Left lobe of liver (tissue), 2 donors: ENCODE measurements around the gene KCTD10. TPM values are rescaled to one million over a fixed set of nuclear protein-coding genes. Genes with fewer than 3 reads are reported as not detected.
"Not testable (repeated sequence)": the region's sequence is repeated elsewhere in the genome, so short reads cannot be mapped to it uniquely, and the experiment has no call there.

Experiments used
- ATAC-seq: fragments of 200-7000 bp; cut with Tn5 transposase; one replicate; pipeline ENCODE4 v1.9.1; 2020; ENCODE audit warnings: mild to moderate bottlenecking, moderate library complexity
- DNase-seq: peaks from one replicate; pipeline ENCODE4 v3.0.0-alpha.2; 2020; ENCODE audit warnings: low spot score
- total RNA-seq: library from RNA; stranded (reverse); gene quantifications from one replicate; pipeline ENCODE4 v1.2.1, GENCODE V29; 2021
- donor health status: DM: no; HTN: no; CAD: no; lungs with moderate emphysema.
- donor health status: DM: no; HTN: yes; CAD: no.

The KCTD10 gene
- total RNA-seq, 1 donor from 2014 or later, result 7.0 TPM

- ATAC-seq (peak; percentile 92), DNase-seq (peak; percentile 71)
Observed at GRCh38 chr12:109450980-109451379, 26.1 kb downstream of the KCTD10 start.

- DNase-seq (no peak), ATAC-seq (no peak)
Observed at GRCh38 chr12:109449845-109450532, 27.1 kb downstream of the KCTD10 start.

- ATAC-seq (peak; percentile 38), DNase-seq (no peak)
Observed at GRCh38 chr12:109448707-109449390, 28.3 kb downstream of the KCTD10 start.

DNA sequence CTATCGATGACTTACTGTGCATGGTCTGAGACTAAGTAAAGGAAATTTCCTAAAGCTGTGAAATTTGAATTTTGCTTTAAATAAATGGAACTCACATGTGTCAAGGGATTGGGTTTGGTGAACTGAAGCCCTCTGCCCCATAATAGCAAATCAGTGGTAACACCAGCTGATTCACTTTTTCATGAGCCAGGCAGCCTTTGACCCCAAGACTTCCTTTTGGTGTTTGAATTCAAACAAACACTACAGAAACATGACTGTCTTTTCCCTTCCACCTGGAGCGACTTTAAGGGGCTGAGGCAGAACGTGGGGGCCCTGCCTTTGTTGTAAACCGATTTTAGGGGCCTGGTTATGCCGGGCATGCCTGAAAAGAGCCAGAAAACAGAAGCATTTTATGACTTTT lies 28.8 kb downstream of the KCTD10 start:
- no peak for DNase-seq
- peak; percentile 38 for ATAC-seq

- no peak for DNase-seq
- no peak for ATAC-seq
Observed at GRCh38 chr12:109447482-109447881, 29.6 kb downstream of the KCTD10 start.

DNA sequence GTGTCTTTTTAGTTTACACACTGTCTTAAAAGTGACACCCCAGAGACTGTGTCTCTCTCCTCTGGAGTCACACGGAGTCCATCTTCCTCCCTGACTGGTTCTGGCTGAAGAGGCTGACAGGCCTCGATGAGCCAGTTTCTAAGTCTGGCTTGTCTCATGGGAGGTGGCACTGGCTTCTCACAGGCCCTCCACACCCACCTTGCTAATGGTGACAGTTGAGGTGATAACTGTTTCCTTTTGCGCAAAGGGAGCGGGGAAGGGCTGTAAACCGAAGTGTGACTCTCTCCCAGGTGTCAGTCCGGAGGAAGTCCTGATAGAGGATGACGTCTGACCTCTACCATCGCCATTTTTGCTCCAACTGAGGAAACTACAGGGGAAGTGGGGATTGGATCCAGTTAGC lies 30.2 kb downstream of the KCTD10 start:
- ATAC-seq (no peak), DNase-seq (no peak)

- DNase-seq (no peak), ATAC-seq (no peak)
Observed at GRCh38 chr12:109445191-109445609, 31.9 kb downstream of the KCTD10 start.

GRCh38 chr12:109444259-109444658 lies 32.8 kb downstream of the KCTD10 start:
- no peak for ATAC-seq

GRCh38 chr12:109443794-109444193 lies 33.3 kb downstream of the KCTD10 start:
- no peak for DNase-seq
- no peak for ATAC-seq

More at GRCh38 chr12:109444259-109444658, 32.8 kb downstream of the KCTD10 start:
- DNase-seq, result no peak

DNA sequence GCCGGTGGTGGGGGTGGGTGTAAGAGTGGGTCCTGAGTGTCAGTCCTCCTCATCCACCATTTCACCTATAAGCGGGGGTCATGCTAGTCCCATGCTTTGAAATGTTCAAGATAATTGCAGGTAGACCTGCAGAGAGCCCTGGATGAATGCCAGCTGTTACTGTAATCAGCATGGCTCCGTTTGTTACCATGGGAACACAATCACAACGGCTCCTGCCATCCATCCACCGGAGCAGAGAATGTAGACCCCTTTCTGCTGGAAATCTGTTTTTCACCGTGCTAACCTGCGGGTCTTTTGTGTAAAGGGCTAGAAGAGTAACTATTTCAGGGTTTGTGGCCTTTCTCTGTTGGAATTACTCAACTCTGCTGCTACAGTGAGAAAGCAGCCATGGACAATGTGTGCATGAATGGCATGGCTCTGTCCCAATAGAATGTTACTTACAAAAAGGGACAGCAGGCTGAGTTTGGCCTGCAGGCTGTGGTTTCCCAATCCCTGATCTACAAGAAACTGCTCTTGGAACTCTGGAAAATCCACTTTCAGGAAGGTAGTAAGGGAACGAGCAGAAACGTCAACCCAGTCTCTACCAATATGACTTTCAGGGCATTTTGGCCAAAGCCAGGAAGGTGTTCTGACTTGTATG lies 36.1 kb downstream of the KCTD10 start:
- ATAC-seq, result no peak

GRCh38 chr12:109439951-109440350 lies 37.1 kb downstream of the KCTD10 start:
- not testable (repeated sequence) for ATAC-seq, DNase-seq

More for the DNA sequence above, 36.1 kb downstream of the KCTD10 start:
- DNase-seq, result no peak

- no peak for ATAC-seq
- no peak for DNase-seq
Observed at GRCh38 chr12:109439181-109439580, 37.9 kb downstream of the KCTD10 start.

GRCh38 chr12:109436188-109436560 lies 40.9 kb downstream of the KCTD10 start:
- DNase-seq, result no peak
- no peak for ATAC-seq

DNA sequence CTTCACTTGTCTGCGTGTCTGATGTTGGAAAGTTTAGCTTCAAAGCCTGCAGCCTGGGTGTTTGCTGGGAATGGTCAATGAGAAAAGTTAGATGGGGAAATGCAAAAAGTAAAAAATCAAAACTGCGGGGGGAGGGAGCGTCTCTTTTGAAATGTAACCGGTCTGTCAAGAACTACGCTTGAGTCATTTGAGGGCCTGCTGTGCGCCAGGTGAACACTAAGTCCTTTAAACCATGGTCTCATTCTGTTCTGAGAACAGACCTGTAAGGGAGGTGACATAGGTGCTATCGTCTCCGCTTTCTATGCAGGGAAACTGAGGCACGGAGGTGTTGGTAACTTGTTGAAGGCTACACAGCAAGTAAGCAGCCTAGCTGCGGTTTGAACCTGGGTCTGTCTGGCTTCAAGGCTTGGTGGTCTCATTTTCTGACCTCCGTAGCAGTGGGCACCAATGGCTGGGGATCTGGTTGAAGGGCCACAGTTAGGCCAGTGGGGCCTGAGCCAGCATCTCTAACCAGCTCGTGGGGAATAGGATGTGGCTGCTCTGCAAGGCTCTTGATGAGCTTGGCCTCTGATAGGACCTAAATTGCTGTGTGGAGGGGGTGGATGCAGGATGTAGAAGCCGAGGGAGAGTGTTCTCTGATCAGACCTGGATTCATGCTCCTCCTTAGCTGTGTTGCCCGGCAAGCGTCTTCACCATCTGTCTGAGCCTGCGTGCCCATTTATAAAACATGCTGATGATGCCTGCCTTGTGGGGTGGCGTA lies 41.5 kb downstream of the KCTD10 start:
- DNase-seq (no peak), ATAC-seq (no peak)

DNA sequence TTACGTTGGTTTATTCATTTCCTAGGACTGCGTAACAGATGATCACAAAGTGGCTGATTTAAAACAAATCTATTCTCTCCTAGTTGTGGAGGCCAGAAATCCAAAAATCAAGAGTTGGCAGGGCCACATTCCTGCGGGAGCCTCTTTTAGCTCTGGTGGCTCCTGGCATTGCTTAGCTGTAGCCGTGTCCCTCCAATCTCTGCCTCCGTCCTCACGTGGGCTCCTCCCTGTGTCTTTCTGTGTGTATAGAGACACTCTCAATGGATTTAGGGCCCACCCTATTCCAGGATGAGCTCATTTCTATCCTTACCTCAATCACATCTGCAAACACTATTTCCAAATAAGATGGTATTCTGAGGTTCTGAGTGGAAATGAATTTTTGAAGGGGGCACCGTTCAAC lies 42.5 kb downstream of the KCTD10 start:
- DNase-seq (no peak), ATAC-seq (no peak)

DNA sequence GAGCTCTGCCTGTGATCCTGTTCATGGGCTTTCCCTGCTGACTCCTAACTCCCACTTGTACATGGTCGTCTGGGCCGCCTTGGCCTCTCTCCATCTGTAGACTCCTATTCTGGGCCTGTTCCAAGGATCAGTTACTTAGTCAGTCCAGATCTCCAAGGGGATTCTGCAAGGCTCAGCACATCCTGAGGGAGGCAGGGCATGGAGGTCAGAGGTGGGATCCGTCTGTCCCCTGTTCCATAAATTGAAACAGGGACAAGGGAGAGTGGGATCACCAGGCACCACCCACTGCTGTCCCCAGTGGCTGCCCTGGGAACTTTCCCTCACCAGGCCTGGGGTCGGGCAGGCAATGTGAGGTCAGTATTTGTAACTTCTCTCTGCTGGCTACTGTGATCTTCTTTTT lies 43.5 kb downstream of the KCTD10 start:
- peak; percentile 35 for ATAC-seq
- DNase-seq, result no peak

- ATAC-seq (peak; percentile 92), DNase-seq (peak; percentile 87)
Observed at GRCh38 chr12:109432842-109433304, 44.2 kb downstream of the KCTD10 start.

- ATAC-seq (no peak), DNase-seq (no peak)
Observed at GRCh38 chr12:109432431-109432830, 44.7 kb downstream of the KCTD10 start.

GRCh38 chr12:109430244-109430643 lies 46.9 kb downstream of the KCTD10 start:
- ATAC-seq (no peak), DNase-seq (no peak)

GRCh38 chr12:109428804-109429203 lies 48.3 kb downstream of the KCTD10 start:
- DNase-seq, ATAC-seq: not testable (repeated sequence)

DNA sequence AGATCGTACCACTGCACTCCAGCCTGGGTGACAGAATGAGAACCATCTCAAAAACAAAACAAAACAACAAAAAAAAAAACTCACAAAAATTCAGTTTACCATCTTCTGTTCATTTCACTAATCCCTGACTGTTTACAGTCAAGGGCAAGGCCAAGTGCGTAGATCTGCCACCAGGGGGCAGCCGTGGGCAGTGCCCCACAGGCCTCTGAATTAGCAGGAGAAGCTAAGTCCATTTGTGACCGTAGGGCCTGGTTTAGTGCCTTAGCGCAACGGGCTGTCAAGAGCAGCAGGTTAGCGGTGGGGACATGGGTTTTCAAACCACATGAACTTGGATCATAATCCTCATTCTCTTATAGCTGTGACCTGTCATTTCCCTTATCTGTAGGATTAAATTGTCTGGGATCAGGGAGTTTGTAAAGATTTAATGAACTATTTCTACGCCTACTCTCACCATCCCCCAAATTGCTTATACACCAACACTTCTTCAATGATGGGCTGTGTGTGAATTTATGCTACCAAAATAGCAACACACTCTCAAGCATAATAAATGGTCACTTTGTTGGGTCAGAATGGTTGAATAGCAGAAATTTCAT lies 49.0 kb downstream of the KCTD10 start:
- DNase-seq, result peak; percentile 81
- ATAC-seq, result peak; percentile 97
